Fibroblast of skin of scalp (primary cell): ENCODE data around the gene TMEM154.

Experiments
- DNase-seq: peaks from one replicate; pipeline ENCODE4 v3.0.0-alpha.2; 2013

The TMEM154 gene

DNA sequence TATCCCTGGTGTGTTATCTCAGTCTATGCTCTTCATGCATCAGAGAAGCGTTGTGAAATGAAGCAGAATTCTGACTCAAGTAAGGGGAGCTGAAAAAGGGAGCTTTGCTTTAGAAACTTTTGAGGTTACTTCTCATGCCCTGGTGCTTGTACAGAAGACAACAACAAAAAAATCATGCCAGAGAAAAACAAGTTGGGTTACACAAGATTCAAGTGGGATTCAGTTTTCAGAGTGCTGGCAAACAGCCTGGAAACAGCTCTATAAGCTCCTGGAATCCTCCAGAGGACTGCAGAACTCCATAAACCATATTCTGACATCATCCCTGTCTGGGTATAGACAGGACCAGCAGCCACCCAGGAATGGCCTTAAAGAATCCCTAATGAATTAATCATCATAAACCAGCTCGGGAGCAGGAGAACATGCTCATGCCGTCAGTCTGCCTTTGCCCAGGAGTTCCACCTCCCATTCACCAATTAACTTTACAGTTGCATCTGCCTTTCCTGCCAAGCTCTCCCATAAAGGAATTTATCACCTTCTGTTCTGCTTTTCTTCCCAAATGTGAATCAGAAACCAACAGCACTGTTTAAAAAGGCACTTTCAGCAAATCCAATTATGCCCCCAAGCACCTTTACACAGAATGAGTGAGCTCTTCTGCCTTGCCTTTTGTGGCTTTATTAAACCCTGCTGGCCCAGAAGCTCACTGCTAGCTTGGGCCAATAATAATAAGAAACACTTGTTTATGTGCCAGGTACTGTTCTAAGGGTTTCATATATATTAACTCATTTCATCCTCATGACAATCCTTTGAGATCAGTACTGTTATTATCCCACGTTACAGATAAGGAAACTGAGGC is 89.4 kb downstream of the TMEM154 start:
- peak; percentile 98 for DNase-seq

GRCh38 chr4:152588869-152589268 is 90.9 kb downstream of the TMEM154 start:
- no peak for DNase-seq

- no peak for DNase-seq
Observed at GRCh38 chr4:152587127-152587526, 92.7 kb downstream of the TMEM154 start.

DNA sequence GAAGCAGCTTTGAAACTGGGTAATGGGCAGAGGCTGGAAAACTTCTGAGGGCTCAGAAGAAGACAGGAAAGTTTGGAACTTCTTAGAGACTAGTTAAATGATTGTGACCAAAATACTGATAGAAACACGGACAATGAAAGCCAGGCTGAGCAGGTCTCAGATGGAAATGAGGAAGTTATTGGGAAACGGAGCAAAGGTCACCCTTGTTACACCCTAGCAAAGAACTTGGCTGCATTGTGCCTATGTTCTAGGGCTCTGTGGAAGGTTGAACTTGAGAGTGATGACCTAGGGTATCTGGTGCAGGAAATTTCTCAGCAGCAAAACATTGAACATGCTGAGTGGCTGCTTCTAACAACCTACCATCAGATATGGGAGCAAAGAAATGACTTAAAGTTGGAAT is 93.1 kb downstream of the TMEM154 start:
- DNase-seq, result no peak

GRCh38 chr4:152585023-152585441 is 94.8 kb downstream of the TMEM154 start:
- no peak for DNase-seq

DNA sequence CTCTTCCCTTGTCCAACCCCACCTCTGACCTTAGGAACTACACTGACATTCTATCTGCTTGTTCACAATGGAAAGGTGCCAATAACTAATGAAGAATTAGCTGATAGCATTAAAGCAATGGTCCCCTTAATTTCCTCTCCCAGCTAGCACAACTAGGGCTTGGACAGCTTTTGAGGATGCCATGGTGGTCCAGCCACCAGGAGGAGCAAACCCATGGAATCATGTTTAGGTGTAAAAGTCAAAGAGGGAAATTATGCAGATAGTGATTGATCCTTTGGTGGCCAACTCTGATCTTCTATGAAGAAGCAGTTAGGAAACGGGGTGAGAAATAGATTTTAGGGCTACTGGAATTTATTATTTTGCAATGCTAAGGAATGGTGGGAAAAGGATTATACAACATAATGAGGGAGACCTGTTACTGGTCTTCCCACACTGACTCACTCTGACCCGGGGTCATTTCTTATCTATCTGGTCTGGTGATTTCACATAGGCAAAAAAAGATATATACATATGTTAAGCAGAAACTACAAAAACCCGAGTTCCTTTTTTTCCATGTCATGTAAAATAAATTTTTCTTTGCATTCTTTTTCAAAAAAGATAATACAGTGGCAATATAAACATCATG is 98.1 kb downstream of the TMEM154 start:
- DNase-seq, result no peak

DNA sequence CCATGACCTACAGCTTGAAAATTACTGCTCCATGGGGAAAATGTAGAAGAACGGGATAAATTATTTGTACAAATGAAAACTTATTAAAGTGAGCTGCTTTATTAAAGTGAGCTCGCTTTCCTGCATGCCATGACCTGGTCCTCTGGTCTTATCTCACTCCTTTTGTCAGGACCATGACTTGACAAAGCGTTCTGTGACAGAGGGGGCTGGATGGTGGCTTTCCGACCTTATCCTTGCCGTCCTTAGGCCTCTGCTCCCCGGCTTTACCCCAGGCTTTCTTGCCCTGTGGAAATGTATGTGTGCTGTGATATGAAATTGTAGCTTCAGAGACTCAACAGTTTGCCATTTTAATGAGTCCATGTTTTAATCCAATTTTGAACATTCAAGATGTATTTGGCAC is 99.9 kb downstream of the TMEM154 start:
- no peak for DNase-seq

DNA sequence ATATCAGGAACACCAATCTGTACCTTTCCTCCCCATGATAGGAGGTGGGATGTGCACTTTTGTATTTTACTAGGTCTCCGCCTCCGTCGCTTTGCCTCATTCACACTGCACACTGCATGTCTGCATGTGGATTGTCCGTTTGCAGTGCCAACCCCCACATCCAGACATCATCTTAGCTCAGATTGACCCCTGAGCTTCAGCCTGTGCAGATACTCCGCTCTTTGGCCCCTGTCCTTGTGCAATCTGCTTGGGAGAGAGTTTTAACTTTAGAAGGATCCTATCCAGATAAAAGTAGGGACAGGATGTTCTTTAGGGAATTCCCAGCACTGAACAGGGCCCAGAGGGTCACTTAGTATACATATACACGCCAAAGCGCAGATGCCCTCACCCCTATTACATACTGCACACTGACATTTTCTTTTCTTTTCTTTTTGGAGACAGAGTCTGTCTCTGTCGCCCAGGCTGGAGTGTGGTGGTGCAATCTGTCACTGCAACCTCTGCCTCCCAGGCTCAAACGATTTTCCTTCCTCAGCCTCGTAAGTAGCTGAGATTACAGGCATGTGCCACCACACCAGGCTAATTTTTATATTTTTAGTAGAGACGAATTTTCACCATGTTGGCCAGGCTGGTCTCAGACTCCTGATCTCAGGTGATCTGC is 100.6 kb downstream of the TMEM154 start:
- DNase-seq, result no peak

DNA sequence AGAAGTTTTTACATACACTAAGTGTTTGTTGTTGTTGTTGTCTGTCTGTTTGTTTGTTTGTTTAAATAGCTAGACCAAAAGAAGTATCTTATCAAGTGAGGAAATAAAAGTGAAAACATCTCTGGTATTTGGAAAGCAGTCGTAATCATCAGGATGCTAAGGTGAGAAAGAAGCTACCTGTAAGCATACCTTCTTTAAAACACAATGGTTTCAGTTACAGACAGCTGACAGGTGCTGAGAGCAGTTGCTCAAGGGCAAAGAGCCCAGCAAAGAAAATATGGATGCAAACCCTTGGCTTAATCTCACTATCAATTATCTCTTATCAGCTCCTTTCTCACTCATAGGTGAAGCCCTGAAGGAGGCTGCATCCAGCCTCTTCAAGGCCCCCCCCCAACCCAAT is 101.1 kb downstream of the TMEM154 start:
- DNase-seq, result no peak

DNA sequence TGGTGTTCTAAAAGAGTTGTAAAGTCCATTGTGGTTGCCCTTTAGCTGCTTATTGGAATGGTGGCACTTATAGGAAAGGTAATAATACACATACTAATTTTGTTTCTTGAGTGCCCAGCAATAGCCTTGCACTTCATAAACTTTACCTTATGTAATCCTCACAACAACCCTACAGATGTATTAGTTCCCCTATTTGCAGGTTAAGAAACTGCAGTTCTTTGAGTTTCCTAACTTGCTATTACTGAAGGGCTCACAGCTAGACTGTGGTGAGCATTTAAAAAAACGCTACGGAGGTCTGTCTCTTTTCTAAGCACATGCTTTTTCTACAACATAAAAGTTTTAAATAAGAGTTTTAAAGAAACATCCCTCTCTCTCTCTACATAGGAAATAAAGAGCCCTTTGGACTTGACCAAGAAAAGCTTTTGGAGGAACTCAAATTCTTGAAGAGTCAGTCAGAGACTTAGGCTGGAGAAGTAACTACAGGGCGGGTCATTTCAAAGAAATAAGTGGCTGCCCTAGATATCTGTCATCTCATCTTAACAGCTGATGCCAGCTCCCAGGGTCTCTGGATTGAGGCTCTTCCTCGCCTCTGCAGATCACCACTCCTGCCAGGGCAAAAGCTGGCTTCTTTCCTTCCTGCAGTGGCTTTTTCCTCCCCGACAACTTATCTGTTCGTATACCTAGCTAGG is 101.9 kb downstream of the TMEM154 start:
- DNase-seq, result no peak

DNA sequence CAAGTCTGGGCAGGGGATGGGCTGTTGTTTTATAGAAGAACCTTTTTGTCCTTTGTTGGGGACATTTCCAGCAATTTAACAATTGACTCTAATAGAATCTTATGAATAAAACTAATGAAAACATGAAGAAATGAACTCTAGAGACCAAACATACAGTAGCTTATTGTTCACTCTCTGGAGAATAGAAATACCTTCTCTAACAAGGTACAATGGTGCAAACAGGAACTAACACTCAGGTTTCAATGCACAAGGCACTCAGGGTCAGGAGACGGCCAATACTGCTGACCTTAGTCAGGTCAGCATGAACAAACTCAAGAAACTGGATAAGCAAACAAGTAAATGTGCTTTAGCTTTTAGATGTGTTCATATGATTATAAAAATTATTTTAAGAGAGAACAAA is 104.3 kb downstream of the TMEM154 start:
- no peak for DNase-seq

GRCh38 chr4:152573861-152574260 is 105.9 kb downstream of the TMEM154 start:
- DNase-seq, result no peak

DNA sequence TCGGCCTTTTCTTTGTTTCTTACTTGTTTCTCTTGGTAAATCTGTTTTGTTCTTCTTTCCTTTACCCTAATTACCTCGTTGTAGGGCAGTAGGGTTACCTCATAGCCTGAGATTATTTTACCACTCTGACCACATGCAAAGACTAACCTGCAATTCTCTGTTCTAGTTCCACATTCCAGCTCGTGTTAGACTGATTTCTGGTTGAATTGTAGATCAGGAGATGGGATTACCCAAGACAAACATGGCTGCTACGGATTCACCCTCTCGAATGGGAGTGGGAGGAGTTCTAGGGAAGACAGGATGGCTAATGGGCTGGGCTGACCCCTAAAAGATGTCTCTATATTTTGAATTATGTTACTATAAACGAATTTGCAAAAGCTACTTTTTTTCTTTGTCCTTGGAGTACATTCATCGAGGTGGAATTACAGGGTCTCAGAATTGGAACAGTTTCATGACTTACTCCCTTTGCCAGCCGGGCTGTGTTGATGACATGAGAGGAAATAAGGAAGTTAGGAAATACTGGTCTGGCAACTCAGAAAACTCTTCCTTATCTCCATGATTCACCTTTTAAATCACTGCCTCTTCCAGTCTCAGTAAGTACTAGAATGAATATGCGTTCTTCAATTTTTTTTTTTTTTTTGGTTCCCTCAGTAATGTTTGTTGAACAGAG is 107.2 kb downstream of the TMEM154 start:
- peak; percentile 5 for DNase-seq

- no peak for DNase-seq
Observed at GRCh38 chr4:152571770-152572169, 108.0 kb downstream of the TMEM154 start.

GRCh38 chr4:152571296-152571695 is 108.5 kb downstream of the TMEM154 start:
- no peak for DNase-seq
